Measurements from ENCODE around the gene CPED1.
A peak's percentile ranks its signal among the peaks of the same experiment; 100 is the strongest.
"Not testable (repeated sequence)": the region's sequence is repeated elsewhere in the genome, so short reads cannot be mapped to it uniquely, and the experiment has no call there.

The CPED1 gene

GRCh38 chr7:121214657-121215056, 226.1 kb downstream of the CPED1 start:
- no peak overlapping the region for H3K4me2 ChIP-seq (ENCODE audit: low read length, poor library complexity, severe bottlenecking)
- H3K27ac ChIP-seq (ENCODE audit: low read length, poor library complexity, severe bottlenecking) = no peak overlapping the region
- no peak overlapping the region for H3K14ac ChIP-seq (ENCODE audit: low read length in 2 of 2)
- no peak overlapping the region for H3K4me3 ChIP-seq (ENCODE audit: insufficient read depth in 1 of 2, low read depth in 1 of 2, low read length in 2 of 2)
- H2BK15ac ChIP-seq (ENCODE audit: low read depth, poor library complexity, severe bottlenecking) = no peak overlapping the region
- H3K36me3 ChIP-seq (ENCODE audit: control insufficient read depth in 1 of 2, insufficient read depth in 2 of 2, low read depth in 1 of 2, low read length in 2 of 2) = no peaks in the 10 kb centered on the region
- no peak overlapping the region for H3K4ac ChIP-seq (ENCODE audit: low read depth in 1 of 2, low read length in 2 of 2)
- H3K9ac ChIP-seq (ENCODE audit: low read length) = no peak overlapping the region
- no peaks in the 10 kb centered on the region for H3K27me3 ChIP-seq (ENCODE audit: control insufficient read depth in 1 of 2, insufficient read depth in 1 of 2, low read length in 2 of 2)
- no peaks in the 10 kb centered on the region for H3K4me1 ChIP-seq (ENCODE audit: control insufficient read depth, insufficient read depth, low read depth, low read length)
- DNase-seq = no peak
- H4K8ac ChIP-seq (ENCODE audit: low read length) = no peak overlapping the region
- 100% methylated on average over 1 of the region's 2 CpGs for WGBS
- H2AFZ ChIP-seq (ENCODE audit: low read depth, low read length) = no peak overlapping the region
- H4K91ac ChIP-seq (ENCODE audit: low read length) = no peak overlapping the region
- no peak overlapping the region for H2BK12ac ChIP-seq (ENCODE audit: low read length in 2 of 2)
- H2BK120ac ChIP-seq (ENCODE audit: low read depth, low read length) = no peak overlapping the region
- H3K23ac ChIP-seq (ENCODE audit: low read length in 2 of 2) = no peak overlapping the region
- H2AK5ac ChIP-seq (ENCODE audit: low read length, severe bottlenecking) = no peak overlapping the region
- H3K18ac ChIP-seq (ENCODE audit: low read depth in 1 of 2, low read length in 2 of 2) = peak overlapping the region in 1 of 2 experiments; percentile 43
- H3K79me1 ChIP-seq (replicated peaks; ENCODE audit: low read length, poor library complexity, severe bottlenecking) = no peaks in the 10 kb centered on the region
- H3K9me3 ChIP-seq (ENCODE audit: control insufficient read depth, low read length) = no peaks in the 10 kb centered on the region
- H2BK5ac ChIP-seq (ENCODE audit: low read depth, low read length, poor library complexity, severe bottlenecking) = no peak overlapping the region

GRCh38 chr7:121219026-121219425, 230.5 kb downstream of the CPED1 start:
- Histone ChIP-seq H3K4ac (ENCODE audit: low read depth in 1 of 2, low read length in 2 of 2) (no peak overlapping the region), H3K4me3 (ENCODE audit: insufficient read depth in 1 of 2, low read depth in 1 of 2, low read length in 2 of 2) (no peak overlapping the region), H2AK5ac (ENCODE audit: low read length, severe bottlenecking) (no peak overlapping the region), H3K36me3 (ENCODE audit: control insufficient read depth in 1 of 2, insufficient read depth in 2 of 2, low read depth in 1 of 2, low read length in 2 of 2) (no peaks in the 10 kb centered on the region), H2BK120ac (ENCODE audit: low read depth, low read length) (no peak overlapping the region), H3K14ac (ENCODE audit: low read length in 2 of 2) (no peak overlapping the region), H4K91ac (ENCODE audit: low read length) (no peak overlapping the region), H3K79me1 (replicated peaks; ENCODE audit: low read length, poor library complexity, severe bottlenecking) (no peaks in the 10 kb centered on the region), H2BK15ac (ENCODE audit: low read depth, poor library complexity, severe bottlenecking) (no peak overlapping the region), H4K8ac (ENCODE audit: low read length) (no peak overlapping the region), H3K23ac (ENCODE audit: low read length in 2 of 2) (no peak overlapping the region), H3K9ac (ENCODE audit: low read length) (no peak overlapping the region), H2BK12ac (ENCODE audit: low read length in 2 of 2) (no peak overlapping the region), H3K27ac (ENCODE audit: low read length, poor library complexity, severe bottlenecking) (no peak overlapping the region), H3K27me3 (ENCODE audit: control insufficient read depth in 1 of 2, insufficient read depth in 1 of 2, low read length in 2 of 2) (no peaks in the 10 kb centered on the region), H3K4me2 (ENCODE audit: low read length, poor library complexity, severe bottlenecking) (no peak overlapping the region), H3K9me3 (ENCODE audit: control insufficient read depth, low read length) (no peaks in the 10 kb centered on the region), H3K18ac (ENCODE audit: low read depth in 1 of 2, low read length in 2 of 2) (no peak overlapping the region), H2AFZ (ENCODE audit: low read depth, low read length) (no peak overlapping the region), H2BK5ac (ENCODE audit: low read depth, low read length, poor library complexity, severe bottlenecking) (no peak overlapping the region), H3K4me1 (ENCODE audit: control insufficient read depth, insufficient read depth, low read depth, low read length) (no peaks in the 10 kb centered on the region)
- DNase-seq = no peak
- 62% methylated on average over 2 of the region's 2 CpGs for whole genome bisulfite sequencing

DNA sequence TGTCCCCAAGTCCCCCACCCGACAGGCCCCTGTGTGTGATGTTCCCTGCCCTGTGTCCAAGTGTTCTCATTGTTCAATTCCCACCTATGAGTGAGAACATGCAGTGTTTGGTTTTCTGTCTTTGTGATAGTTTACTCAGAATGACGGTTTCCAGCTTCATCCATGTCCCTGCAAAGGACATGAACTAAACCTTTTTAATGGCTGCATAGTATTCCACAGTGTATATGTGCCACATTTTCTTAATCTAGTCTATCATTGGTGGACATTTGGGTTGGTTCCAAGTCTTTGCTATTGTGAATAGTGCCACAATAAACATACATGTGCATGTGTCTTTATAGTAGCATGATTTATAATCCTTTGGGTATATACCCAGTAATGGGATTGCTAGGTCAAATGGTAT, 232.6 kb downstream of the CPED1 start:
- not testable (repeated sequence) for H3K4me3 ChIP-seq (ENCODE audit: insufficient read depth in 1 of 2, low read depth in 1 of 2, low read length in 2 of 2); H2AK5ac ChIP-seq (ENCODE audit: low read length, severe bottlenecking); H3K23ac ChIP-seq (ENCODE audit: low read length in 2 of 2); H3K9me3 ChIP-seq (ENCODE audit: control insufficient read depth, low read length); H4K91ac ChIP-seq (ENCODE audit: low read length); H3K36me3 ChIP-seq (ENCODE audit: control insufficient read depth in 1 of 2, insufficient read depth in 2 of 2, low read depth in 1 of 2, low read length in 2 of 2); H2BK120ac ChIP-seq (ENCODE audit: low read depth, low read length); H3K4ac ChIP-seq (ENCODE audit: low read depth in 1 of 2, low read length in 2 of 2); H3K4me1 ChIP-seq (ENCODE audit: control insufficient read depth, insufficient read depth, low read depth, low read length); H3K27me3 ChIP-seq (ENCODE audit: control insufficient read depth in 1 of 2, insufficient read depth in 1 of 2, low read length in 2 of 2); H2BK12ac ChIP-seq (ENCODE audit: low read length in 2 of 2); H3K18ac ChIP-seq (ENCODE audit: low read depth in 1 of 2, low read length in 2 of 2); H3K14ac ChIP-seq (ENCODE audit: low read length in 2 of 2); H4K8ac ChIP-seq (ENCODE audit: low read length); H3K27ac ChIP-seq (ENCODE audit: low read length, poor library complexity, severe bottlenecking); H2AFZ ChIP-seq (ENCODE audit: low read depth, low read length); H2BK15ac ChIP-seq (ENCODE audit: low read depth, poor library complexity, severe bottlenecking); H3K79me1 ChIP-seq (replicated peaks; ENCODE audit: low read length, poor library complexity, severe bottlenecking); H2BK5ac ChIP-seq (ENCODE audit: low read depth, low read length, poor library complexity, severe bottlenecking); H3K9ac ChIP-seq (ENCODE audit: low read length); H3K4me2 ChIP-seq (ENCODE audit: low read length, poor library complexity, severe bottlenecking); DNase-seq
- WGBS = 100% methylated on average over 1 of the region's 2 CpGs

DNA sequence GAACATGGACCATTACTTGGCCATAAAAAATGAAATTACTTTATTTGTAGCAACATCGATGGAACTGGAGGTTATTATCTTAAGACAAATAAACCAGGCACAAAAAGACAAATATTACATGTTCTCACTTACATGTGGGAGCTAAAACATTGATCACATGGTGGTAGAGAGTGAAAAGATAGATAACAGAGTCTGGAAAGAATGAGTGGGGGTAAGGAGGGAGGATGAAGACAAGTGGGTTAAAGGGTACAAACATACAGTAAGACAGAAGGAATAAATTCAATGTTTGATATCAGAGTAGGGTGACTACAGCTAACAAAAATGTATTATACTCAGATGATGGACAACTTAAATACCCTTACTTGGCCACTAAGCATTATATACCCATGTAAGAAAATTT, 240.3 kb downstream of the CPED1 start:
- H3K36me3 ChIP-seq (ENCODE audit: control insufficient read depth in 1 of 2, insufficient read depth in 2 of 2, low read depth in 1 of 2, low read length in 2 of 2) = no peaks in the 10 kb centered on the region
- H3K23ac ChIP-seq (ENCODE audit: low read length in 2 of 2) = no peak overlapping the region
- H3K9me3 ChIP-seq (ENCODE audit: control insufficient read depth, low read length) = no peaks in the 10 kb centered on the region
- H3K79me1 ChIP-seq (replicated peaks; ENCODE audit: low read length, poor library complexity, severe bottlenecking) = no peaks in the 10 kb centered on the region
- H3K4me1 ChIP-seq (ENCODE audit: control insufficient read depth, insufficient read depth, low read depth, low read length) = no peaks in the 10 kb centered on the region
- H3K27me3 ChIP-seq (ENCODE audit: control insufficient read depth in 1 of 2, insufficient read depth in 1 of 2, low read length in 2 of 2) = no peaks in the 10 kb centered on the region
- no peak overlapping the region for H3K9ac ChIP-seq (ENCODE audit: low read length)
- H2BK15ac ChIP-seq (ENCODE audit: low read depth, poor library complexity, severe bottlenecking) = no peak overlapping the region
- no peak overlapping the region for H3K18ac ChIP-seq (ENCODE audit: low read depth in 1 of 2, low read length in 2 of 2)
- H2AK5ac ChIP-seq (ENCODE audit: low read length, severe bottlenecking) = no peak overlapping the region
- H3K4me2 ChIP-seq (ENCODE audit: low read length, poor library complexity, severe bottlenecking) = no peak overlapping the region
- H4K8ac ChIP-seq (ENCODE audit: low read length) = no peak overlapping the region
- H2BK12ac ChIP-seq (ENCODE audit: low read length in 2 of 2) = no peak overlapping the region
- no peak for DNase-seq
- no peak overlapping the region for H2AFZ ChIP-seq (ENCODE audit: low read depth, low read length)
- H3K4ac ChIP-seq (ENCODE audit: low read depth in 1 of 2, low read length in 2 of 2) = no peak overlapping the region
- H2BK5ac ChIP-seq (ENCODE audit: low read depth, low read length, poor library complexity, severe bottlenecking) = no peak overlapping the region
- H3K27ac ChIP-seq (ENCODE audit: low read length, poor library complexity, severe bottlenecking) = no peak overlapping the region
- no peak overlapping the region for H3K4me3 ChIP-seq (ENCODE audit: insufficient read depth in 1 of 2, low read depth in 1 of 2, low read length in 2 of 2)
- no peak overlapping the region for H4K91ac ChIP-seq (ENCODE audit: low read length)
- WGBS = 100% methylated on average over 1 of the region's 1 CpG
- no peak overlapping the region for H3K14ac ChIP-seq (ENCODE audit: low read length in 2 of 2)
- H2BK120ac ChIP-seq (ENCODE audit: low read depth, low read length) = no peak overlapping the region

All from mesenchymal stem cell (in vitro differentiated cells and primary cell).